Measurements from ENCODE around the gene OPRL1. TPM values are rescaled to one million over a fixed set of nuclear protein-coding genes. Genes with fewer than 3 reads are reported as not detected.

OPRL1 gene
- total RNA-seq, 4 donors from 2014 or later, result 0.45 to 0.68 (median 0.52) TPM

DNA sequence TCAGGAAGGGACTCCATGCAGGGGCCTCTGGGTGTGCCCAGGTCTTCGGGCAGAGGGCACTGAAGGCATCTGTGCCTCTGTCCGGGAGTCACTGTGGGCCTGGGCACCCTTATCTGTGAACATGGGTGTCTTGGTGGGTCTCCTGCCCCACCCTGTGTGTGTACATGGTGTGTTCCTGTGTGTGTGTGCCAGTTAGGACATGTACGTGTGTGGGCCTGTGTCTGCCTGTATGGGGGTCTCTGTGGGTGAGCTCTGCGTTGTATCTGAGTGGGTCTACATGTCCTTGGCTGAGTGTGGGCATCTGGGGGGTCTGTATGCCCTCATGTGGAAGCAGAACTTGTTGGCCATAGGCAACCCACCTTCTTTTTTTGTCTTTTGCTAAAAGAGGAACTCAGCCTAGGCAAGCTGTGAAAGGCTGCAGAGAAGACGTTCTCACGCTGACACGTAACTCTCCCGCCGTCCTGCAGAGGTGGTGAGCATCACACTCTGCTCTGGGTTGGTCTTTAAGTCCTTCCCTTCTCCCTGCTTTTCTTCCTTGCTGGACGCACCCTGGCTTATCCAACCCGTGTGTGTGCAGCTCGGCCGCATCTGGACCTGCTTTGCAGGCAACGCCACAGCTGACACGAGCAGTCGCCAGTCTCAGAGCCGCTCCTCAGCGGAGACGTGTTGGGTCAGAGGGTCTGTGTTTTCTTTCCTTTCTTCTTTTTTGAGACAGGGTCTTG is 28.0 kb downstream of the OPRL1 start:
- Histone ChIP-seq H3K4me3 (no peak overlapping the region), H3K27ac (no peak overlapping the region), H3K27me3 (peaks cover 47% of the 10 kb centered on the region), H3K9me3 (no peaks in the 10 kb centered on the region), H3K4me1 (peaks cover under 1% of the 10 kb centered on the region), H3K36me3 (no peaks in the 10 kb centered on the region)
- peak in 1 of 2 donors; percentile 65 for DNase-seq (ENCODE audit: low spot score in 2 of 2)
- TF ChIP-seq POLR2AphosphoS5 (IDR thresholded peaks at IDR 0.05), result no peak
- TF ChIP-seq, protein P1, sequence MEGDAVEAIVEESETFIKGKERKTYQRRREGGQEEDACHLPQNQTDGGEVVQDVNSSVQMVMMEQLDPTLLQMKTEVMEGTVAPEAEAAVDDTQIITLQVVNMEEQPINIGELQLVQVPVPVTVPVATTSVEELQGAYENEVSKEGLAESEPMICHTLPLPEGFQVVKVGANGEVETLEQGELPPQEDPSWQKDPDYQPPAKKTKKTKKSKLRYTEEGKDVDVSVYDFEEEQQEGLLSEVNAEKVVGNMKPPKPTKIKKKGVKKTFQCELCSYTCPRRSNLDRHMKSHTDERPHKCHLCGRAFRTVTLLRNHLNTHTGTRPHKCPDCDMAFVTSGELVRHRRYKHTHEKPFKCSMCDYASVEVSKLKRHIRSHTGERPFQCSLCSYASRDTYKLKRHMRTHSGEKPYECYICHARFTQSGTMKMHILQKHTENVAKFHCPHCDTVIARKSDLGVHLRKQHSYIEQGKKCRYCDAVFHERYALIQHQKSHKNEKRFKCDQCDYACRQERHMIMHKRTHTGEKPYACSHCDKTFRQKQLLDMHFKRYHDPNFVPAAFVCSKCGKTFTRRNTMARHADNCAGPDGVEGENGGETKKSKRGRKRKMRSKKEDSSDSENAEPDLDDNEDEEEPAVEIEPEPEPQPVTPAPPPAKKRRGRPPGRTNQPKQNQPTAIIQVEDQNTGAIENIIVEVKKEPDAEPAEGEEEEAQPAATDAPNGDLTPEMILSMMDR (IDR thresholded peaks at IDR 0.05), result no peak
- TF ChIP-seq POLR2A (IDR thresholded peaks at IDR 0.05), result no peak
- TF ChIP-seq EP300 (IDR thresholded peaks at IDR 0.05), result no peak
- 59% methylated on average over 16 of the region's 19 CpGs for WGBS

DNA sequence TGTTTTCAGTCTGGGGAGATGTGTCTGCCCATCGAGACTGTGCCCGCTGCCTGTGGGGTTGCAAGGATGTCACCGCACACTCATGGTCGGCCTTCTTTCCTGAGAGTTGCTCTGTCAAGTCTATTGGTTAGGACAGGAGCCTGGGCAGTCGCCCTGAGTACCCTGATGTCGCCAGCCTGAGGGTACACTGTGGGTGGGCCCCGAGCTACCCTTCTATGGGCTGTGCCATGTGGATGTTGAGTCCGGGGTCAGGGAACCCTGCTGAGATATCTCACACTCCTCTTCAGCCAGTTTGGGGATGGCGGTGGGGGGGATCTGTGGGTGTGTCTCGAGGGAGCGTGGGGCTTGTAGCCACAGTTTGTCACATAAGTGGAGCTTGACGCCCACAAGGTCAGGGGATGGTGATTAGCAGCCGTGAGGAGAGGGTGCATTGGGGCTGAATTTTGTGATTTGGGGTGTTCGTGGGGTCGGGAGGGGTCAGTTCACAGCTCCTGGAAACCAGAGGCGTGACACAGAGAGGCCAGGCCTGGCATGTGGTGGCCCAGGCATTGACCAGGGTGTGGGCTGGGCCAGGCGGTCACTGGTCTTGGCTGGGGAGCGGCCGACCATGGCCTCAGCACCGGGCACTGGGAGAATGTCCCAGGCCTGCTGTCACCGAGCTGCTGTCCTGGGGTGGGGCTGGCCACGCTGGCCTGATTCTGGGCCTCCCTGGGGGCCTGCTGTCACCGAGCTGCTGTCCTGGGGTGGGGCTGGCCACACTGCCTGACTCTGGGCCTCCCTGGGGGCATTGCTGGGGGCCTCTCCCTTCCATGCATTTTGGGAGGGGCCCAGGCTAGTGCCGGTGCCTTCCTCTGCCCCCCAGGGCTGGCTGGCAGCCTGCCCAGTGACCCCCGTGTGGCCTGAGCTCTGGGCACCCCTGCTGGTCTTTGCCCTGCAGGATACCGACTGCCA is 29.1 kb downstream of the OPRL1 start:
- no peaks in the 10 kb centered on the region for H3K9me3 ChIP-seq
- no peaks in the 10 kb centered on the region for H3K4me1 ChIP-seq
- H3K36me3 ChIP-seq, result no peaks in the 10 kb centered on the region
- DNase-seq (ENCODE audit: low spot score in 2 of 2), result peak; percentile 51 to 72
- H3K27ac ChIP-seq, result no peak overlapping the region
- peaks cover 36% of the 10 kb centered on the region for H3K27me3 ChIP-seq
- TF ChIP-seq EP300 (IDR thresholded peaks at IDR 0.05) (no peak), POLR2A (IDR thresholded peaks at IDR 0.05) (no peak), POLR2AphosphoS5 (IDR thresholded peaks at IDR 0.05) (no peak)
- TF ChIP-seq, protein P1 (IDR thresholded peaks at IDR 0.05), result no peak
- H3K4me3 ChIP-seq, result no peak overlapping the region
- WGBS, result 77% methylated on average over 10 of the region's 26 CpGs

DNA sequence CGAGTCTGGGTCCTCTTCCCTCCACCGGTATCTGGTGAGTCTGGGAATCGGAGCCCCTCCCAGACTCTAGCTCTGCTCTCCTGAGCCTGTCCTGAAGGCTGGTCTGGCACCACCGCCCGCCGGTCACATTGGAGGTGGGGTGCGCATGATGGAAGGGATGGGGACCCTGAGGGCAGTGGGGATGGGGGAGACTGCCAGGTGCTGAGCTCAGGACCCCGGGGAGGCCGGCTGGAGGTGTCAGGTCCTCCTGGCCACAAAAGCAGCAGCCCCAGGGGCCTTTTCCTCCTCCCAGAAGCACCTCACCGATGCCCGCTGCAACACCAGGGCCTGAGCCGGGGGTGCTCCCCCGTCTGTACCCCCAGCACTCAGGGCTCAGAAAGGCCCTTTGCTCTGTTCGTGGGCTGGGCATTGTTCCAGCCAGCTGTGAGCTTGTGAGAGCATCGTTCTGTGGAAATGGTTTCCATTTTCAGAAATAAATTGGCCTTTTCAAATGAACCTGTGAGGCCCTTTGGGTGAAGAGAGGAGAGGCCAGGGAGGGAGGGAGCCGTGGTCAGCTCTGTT is 30.0 kb downstream of the OPRL1 start:
- peaks cover 27% of the 10 kb centered on the region for H3K27me3 ChIP-seq
- no peaks in the 10 kb centered on the region for H3K36me3 ChIP-seq
- DNase-seq (ENCODE audit: low spot score in 2 of 2), result peak; percentile 48 to 65
- WGBS, result 76% methylated on average over 16 of the region's 16 CpGs
- H3K4me3 ChIP-seq, result no peak overlapping the region
- H3K27ac ChIP-seq, result no peak overlapping the region
- no peaks in the 10 kb centered on the region for H3K9me3 ChIP-seq
- no peaks in the 10 kb centered on the region for H3K4me1 ChIP-seq
- TF ChIP-seq POLR2A (IDR thresholded peaks at IDR 0.05), result no peak
- TF ChIP-seq, protein P1 (IDR thresholded peaks at IDR 0.05), result no peak
- TF ChIP-seq EP300 (IDR thresholded peaks at IDR 0.05), result no peak
- no peak for TF ChIP-seq POLR2AphosphoS5 (IDR thresholded peaks at IDR 0.05)

DNA sequence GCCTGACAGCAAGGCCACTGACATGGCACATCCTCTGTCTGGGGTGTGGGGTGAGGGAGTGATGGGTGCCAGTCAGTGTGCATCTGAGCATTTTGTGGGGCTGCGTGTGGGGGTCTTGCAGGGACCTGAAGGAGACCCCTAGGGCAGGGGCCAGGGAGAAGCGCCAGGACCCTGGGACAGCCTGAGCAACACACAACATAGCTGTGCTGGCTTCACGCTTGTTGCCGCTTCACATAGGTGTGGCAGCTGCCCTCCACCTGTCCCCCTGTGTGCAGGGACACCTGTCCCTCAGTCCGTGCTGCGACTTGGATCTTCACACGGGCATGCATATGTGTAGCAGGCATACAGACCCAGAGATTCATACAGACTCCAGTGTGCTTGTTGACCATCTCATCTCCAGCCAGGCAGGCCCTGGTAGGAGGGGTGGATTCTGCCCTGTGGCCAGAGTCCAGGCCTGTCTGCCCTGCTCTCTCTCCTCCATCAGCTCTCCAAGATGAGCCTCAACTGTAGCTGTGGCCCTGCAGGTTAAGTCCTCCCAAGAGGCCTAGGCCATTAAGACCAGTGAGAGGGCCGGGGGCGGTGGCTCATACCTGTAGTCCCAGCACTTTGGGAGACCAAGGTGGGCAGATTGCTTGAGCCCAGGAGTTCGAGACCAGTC is 30.7 kb downstream of the OPRL1 start:
- Histone ChIP-seq H3K4me1 (no peaks in the 10 kb centered on the region), H3K36me3 (no peaks in the 10 kb centered on the region), H3K27ac (no peak overlapping the region), H3K4me3 (no peak overlapping the region), H3K9me3 (no peaks in the 10 kb centered on the region), H3K27me3 (peaks cover 24% of the 10 kb centered on the region)
- peak; percentile 49 to 67 for DNase-seq (ENCODE audit: low spot score in 2 of 2)
- TF ChIP-seq EP300 (IDR thresholded peaks at IDR 0.05), result no peak
- TF ChIP-seq POLR2AphosphoS5 (IDR thresholded peaks at IDR 0.05), result no peak
- TF ChIP-seq, protein P1 (IDR thresholded peaks at IDR 0.05), result no peak
- TF ChIP-seq POLR2A (IDR thresholded peaks at IDR 0.05), result no peak
- WGBS, result 86% methylated on average over 7 of the region's 10 CpGs

Data from suprapubic skin (tissue), 4 donors.